KMS-11 (cell line): ENCODE data around the gene CPA2.

Source experiments
- H2AFZ ChIP-seq: fragments of 200-600 bp; sonication (generic); 2 replicates; pipeline ENCODE4 v1.6.1; 2016; ENCODE audit warnings: antibody characterized with exemption, mixed run types, low read depth
- H3K27ac ChIP-seq: fragments of 200-600 bp; sonication (generic); 2 replicates; pipeline ENCODE4 v1.6.1; 2016; ENCODE audit warnings: mild to moderate bottlenecking, mixed run types
- H3K27me3 ChIP-seq: fragments of 200-600 bp; sonication (generic); 2 replicates; pipeline ENCODE4 v1.6.1; 2017; ENCODE audit warnings: mild to moderate bottlenecking, low read depth, mixed run types, moderate library complexity; ENCODE audit not compliant: insufficient read depth
- H3K36me3 ChIP-seq: fragments of 200-600 bp; sonication (generic); 2 replicates; pipeline ENCODE4 v1.6.1; 2017; ENCODE audit warnings: mild to moderate bottlenecking, mixed run types; ENCODE audit not compliant: insufficient read depth
- H3K4me1 ChIP-seq: fragments of 200-600 bp; sonication (generic); 2 replicates; pipeline ENCODE4 v1.6.1; 2016; ENCODE audit warnings: mild to moderate bottlenecking, low read depth, mixed run types; ENCODE audit not compliant: poor library complexity, severe bottlenecking
- H3K4me2 ChIP-seq: fragments of 200-600 bp; sonication (generic); 2 replicates; pipeline ENCODE4 v1.7.0; 2016; ENCODE audit warnings: mild to moderate bottlenecking, mixed run types
- H3K4me3 ChIP-seq: fragments of 200-600 bp; sonication (generic); IDR thresholded peaks from 2 replicates; pipeline ENCODE4 v1.6.1; 2017; ENCODE audit warnings: low read depth, low read length, mixed read lengths; ENCODE audit not compliant: insufficient read depth
- H3K79me2 ChIP-seq: fragments of 200-600 bp; sonication (generic); 2 replicates; pipeline ENCODE4 v1.6.1; 2016; ENCODE audit warnings: low read depth, mixed run types; ENCODE audit not compliant: insufficient read depth
- H3K9ac ChIP-seq: fragments of 200-600 bp; sonication (generic); 2 replicates; pipeline ENCODE4 v1.6.1; 2016; ENCODE audit warnings: mild to moderate bottlenecking, mixed run types
- H4K20me1 ChIP-seq: fragments of 200-600 bp; sonication (generic); 2 replicates; pipeline ENCODE4 v1.6.1; 2016; ENCODE audit warnings: mild to moderate bottlenecking, mixed run types; ENCODE audit not compliant: insufficient read depth
- CTCF ChIP-seq: fragments of 200-600 bp; sonication (generic); conservative IDR thresholded peaks from 2 replicates; pipeline ENCODE4 v1.6.1; 2017; ENCODE audit warnings: low read depth, mild to moderate bottlenecking, antibody characterized with exemption, low read length, moderate library complexity, mixed read lengths

Gene CPA2

DNA sequence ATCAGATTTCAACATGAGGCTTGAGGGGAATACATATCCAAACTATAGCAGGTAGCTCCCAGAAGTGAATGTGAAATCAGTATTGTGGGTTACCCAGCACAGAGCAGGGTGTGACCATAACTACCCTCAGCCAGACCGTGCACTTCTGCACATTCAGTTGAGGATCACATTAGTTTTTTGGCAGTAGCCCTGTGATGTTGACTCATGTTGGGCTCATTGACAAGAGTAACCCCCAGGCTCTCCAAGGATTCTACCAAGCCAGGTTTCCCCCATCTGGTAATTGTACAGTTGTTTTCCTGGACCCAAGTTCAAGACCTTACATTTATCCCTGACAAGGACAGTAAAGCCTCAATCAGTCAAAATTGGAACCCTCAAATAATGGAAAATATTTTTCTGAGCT is 14.6 kb downstream of the CPA2 start:
- no peaks in the 10 kb centered on the region for H3K27me3 ChIP-seq
- no peak overlapping the region for H2AFZ ChIP-seq
- no peaks in the 10 kb centered on the region for H3K36me3 ChIP-seq
- H4K20me1 ChIP-seq: no peaks in the 10 kb centered on the region
- H3K27ac ChIP-seq: no peak overlapping the region
- no peak overlapping the region for H3K4me2 ChIP-seq
- H3K9ac ChIP-seq: no peak overlapping the region
- H3K4me1 ChIP-seq: no peaks in the 10 kb centered on the region
- no peaks in the 10 kb centered on the region for H3K79me2 ChIP-seq
- TF ChIP-seq CTCF: no peak
- no peak overlapping the region for H3K4me3 ChIP-seq

- Histone ChIP-seq H3K27ac (no peak overlapping the region), H3K9ac (no peak overlapping the region), H3K4me1 (no peaks in the 10 kb centered on the region), H2AFZ (no peak overlapping the region), H3K27me3 (no peaks in the 10 kb centered on the region), H3K4me3 (no peak overlapping the region), H3K4me2 (no peak overlapping the region), H3K36me3 (no peaks in the 10 kb centered on the region), H4K20me1 (no peaks in the 10 kb centered on the region), H3K79me2 (no peaks in the 10 kb centered on the region)
- TF ChIP-seq CTCF: no peak
These were observed 20.2 kb downstream of the CPA2 start for GRCh38 chr7:130286881-130287280.

- Histone ChIP-seq H3K9ac (no peak overlapping the region), H2AFZ (no peak overlapping the region), H3K79me2 (no peaks in the 10 kb centered on the region), H3K36me3 (no peaks in the 10 kb centered on the region), H3K4me2 (no peak overlapping the region), H3K4me1 (no peaks in the 10 kb centered on the region), H4K20me1 (no peaks in the 10 kb centered on the region), H3K27ac (no peak overlapping the region), H3K4me3 (no peak overlapping the region), H3K27me3 (no peaks in the 10 kb centered on the region)
- no peak for TF ChIP-seq CTCF
These were observed 21.5 kb downstream of the CPA2 start for GRCh38 chr7:130288168-130288567.

GRCh38 chr7:130288829-130289228 is 22.2 kb downstream of the CPA2 start:
- Histone ChIP-seq H3K79me2 (no peaks in the 10 kb centered on the region), H2AFZ (no peak overlapping the region), H3K4me1 (no peaks in the 10 kb centered on the region), H3K27ac (no peak overlapping the region), H3K4me2 (no peak overlapping the region), H3K36me3 (no peaks in the 10 kb centered on the region), H4K20me1 (no peaks in the 10 kb centered on the region), H3K27me3 (no peaks in the 10 kb centered on the region), H3K4me3 (no peak overlapping the region), H3K9ac (no peak overlapping the region)
- no peak for TF ChIP-seq CTCF

DNA sequence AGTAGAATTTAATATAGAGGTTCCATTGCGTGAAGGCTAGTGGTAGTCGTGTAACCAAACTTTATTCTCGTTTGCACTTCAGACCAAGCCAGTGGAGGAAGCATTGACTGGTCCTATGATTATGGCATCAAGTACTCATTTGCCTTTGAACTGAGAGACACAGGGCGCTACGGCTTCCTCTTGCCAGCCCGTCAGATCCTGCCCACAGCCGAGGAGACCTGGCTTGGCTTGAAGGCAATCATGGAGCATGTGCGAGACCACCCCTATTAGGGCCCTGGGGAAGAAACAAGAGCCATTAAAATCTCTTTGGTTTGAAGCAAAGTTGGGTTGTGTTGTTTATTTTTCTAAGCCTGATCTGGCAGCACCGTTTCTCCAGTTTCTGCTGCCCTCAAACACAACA is 22.8 kb downstream of the CPA2 start:
- no peak for TF ChIP-seq CTCF
- Histone ChIP-seq H3K4me1 (no peaks in the 10 kb centered on the region), H3K36me3 (no peaks in the 10 kb centered on the region), H3K79me2 (no peaks in the 10 kb centered on the region), H3K4me2 (no peak overlapping the region), H3K27ac (no peak overlapping the region), H3K4me3 (no peak overlapping the region), H3K27me3 (no peaks in the 10 kb centered on the region), H3K9ac (no peak overlapping the region), H4K20me1 (no peaks in the 10 kb centered on the region), H2AFZ (no peak overlapping the region)
